ENCODE measurements around the gene DOCK7. TPM values are rescaled to one million over a fixed set of nuclear protein-coding genes. Genes with fewer than 3 reads are reported as not detected.

Gene DOCK7
- total and polyA plus RNA-seq, 2 of the 8 experiments (the other 6 are each of a cell fraction or from before 2014, with no cell fraction given): 10.2 to 33.7 TPM

- no peak for TF ChIP-seq RXRA (IDR thresholded peaks at IDR 0.05; ENCODE audit: insufficient read depth, low read depth, low read length)
- TF ChIP-seq SIRT6 (IDR thresholded peaks at IDR 0.05; ENCODE audit: low read length): no peak
- no peak for TF ChIP-seq GABPA (IDR thresholded peaks at IDR 0.05; ENCODE audit: borderline replicate concordance, insufficient read depth, low read length)
- no peak for TF ChIP-seq POU5F1 (IDR thresholded peaks at IDR 0.05; ENCODE audit: low read depth, low read length)
- no peak for TF ChIP-seq RAD21 (IDR thresholded peaks at IDR 0.05 in 1 of 2, conservative IDR thresholded peaks at IDR 0.05 in 1 of 2; ENCODE audit: low read depth in 2 of 2, low read length in 2 of 2)
These were observed 97.2 kb downstream of the DOCK7 start (continued) for GRCh38 chr1:62590970-62591368.

Data from H1 (cell line).